Measurements from ENCODE around the gene ATP4B. TPM values are rescaled to one million over a fixed set of nuclear protein-coding genes. Genes with fewer than 3 reads are reported as not detected.

The ATP4B gene
- total and polyA plus RNA-seq, 2 donors (not counting 3 experiments of a cell fraction or from before 2014, with no cell fraction given), result 0.06 TPM; not detected in 1

GRCh38 chr13:113602291-113602988 is 55.6 kb downstream of the ATP4B start:
- no TSS peak for BruUV-seq (replicated peaks)
- DNase-seq (ENCODE audit: low read depth, low spot score) (no peak), FAIRE-seq (no peak)
- Histone ChIP-seq H3K27me3 (ENCODE audit: control insufficient read depth in 2 of 2, insufficient read depth in 2 of 2, low read length in 2 of 2) (no peaks in the 10 kb centered on the region), H3K27ac (ENCODE audit: insufficient read depth, low read depth, low read length) (no peak overlapping the region), H2AFZ (ENCODE audit: low read depth, low read length) (no peak overlapping the region), H3K4me3 (replicated peaks in 1 of 3; ENCODE audit: insufficient read depth in 1 of 3, low read depth in 1 of 3, low read length in 3 of 3) (no peak overlapping the region), H3K4me2 (ENCODE audit: insufficient read depth, low read length) (no peak overlapping the region), H3K79me2 (ENCODE audit: control insufficient read depth, insufficient read depth, low read length) (peaks cover 96% of the 10 kb centered on the region), H3K4me1 (ENCODE audit: control insufficient read depth, extremely low read depth, insufficient read depth, low read length) (no peaks in the 10 kb centered on the region), H4K20me1 (replicated peaks; ENCODE audit: control insufficient read depth, extremely low read depth, insufficient read depth, low read length) (no peaks in the 10 kb centered on the region), H3K36me3 (ENCODE audit: control insufficient read depth in 2 of 2, extremely low read depth in 1 of 2, insufficient read depth in 2 of 2, low read length in 2 of 2) (peaks cover 3 to 26% of the 10 kb centered on the region in 2 experiments), H3K9ac (replicated peaks; ENCODE audit: extremely low read depth, insufficient read depth, low read length) (no peak overlapping the region), H3K9me1 (replicated peaks; ENCODE audit: control insufficient read depth, extremely low read depth, insufficient read depth, low read length) (no peaks in the 10 kb centered on the region), H3K9me3 (replicated peaks; ENCODE audit: control insufficient read depth, insufficient read depth, low read length) (no peaks in the 10 kb centered on the region)
- dilution Hi-C loops (cut with MboI; ENCODE audit: extremely low pct_ligation_motif_present, low sequenced_read_pairs) (no loop called here), intact Hi-C loops (cut with micrococcal nuclease) (no loop called here)
- no peak for TF ChIP-seq EZH2 (IDR thresholded peaks at IDR 0.05; ENCODE audit: borderline replicate concordance, low read depth, low read length, severe bottlenecking)
- TF ChIP-seq POLR2A (IDR thresholded peaks at IDR 0.05; ENCODE audit: low read depth, low read length), result no peak
- TF ChIP-seq MYC (IDR thresholded peaks at IDR 0.05; ENCODE audit: low read depth, low read length), result no peak
- no peak for TF ChIP-seq JUN (IDR thresholded peaks at IDR 0.05; ENCODE audit: borderline replicate concordance, insufficient read depth, insufficient read length, low read depth)
- no peak for TF ChIP-seq CTCF (IDR thresholded peaks at IDR 0.05; ENCODE audit: extremely low read depth in 1 of 2, insufficient read depth in 1 of 2, low read depth in 1 of 2, low read length in 2 of 2)
- TF ChIP-seq FOS (IDR thresholded peaks at IDR 0.05; ENCODE audit: borderline replicate concordance, insufficient read depth, low read length), result no peak
- no peak for TF ChIP-seq GATA2 (IDR thresholded peaks at IDR 0.05; ENCODE audit: insufficient read depth, insufficient read length, low read depth, low read length)
- TF ChIP-seq POLR2AphosphoS5 (IDR thresholded peaks at IDR 0.05; ENCODE audit: insufficient read depth, low read depth, low read length), result no peak
- no peak for TF ChIP-seq MAX (IDR thresholded peaks at IDR 0.05; ENCODE audit: insufficient read depth, insufficient read length)
- POLR2A ChIA-PET, result no interaction called here
- CTCF ChIA-PET, result no interaction called here

All from endothelial cell of umbilical vein (primary cell).